Smooth muscle cell (in vitro differentiated cells): ENCODE measurements around the gene CLSTN2. TPM values are rescaled to one million over a fixed set of nuclear protein-coding genes. Genes with fewer than 3 reads are reported as not detected.
A peak's percentile ranks its signal among the peaks of the same experiment; 100 is the strongest.

Source experiments
- DNase-seq: peaks from one replicate; lab custom pipeline; 2025; ENCODE audit not compliant: unreplicated experiment; lab: John Stamatoyannopoulos, UW
- H2AFZ ChIP-seq: fragments of 200-600 bp; sonication (generic); 2 replicates; pipeline ENCODE4 v1.6.0; 2016; ENCODE audit warnings: antibody characterized with exemption, low read depth, mild to moderate bottlenecking
- H3F3A ChIP-seq: fragments of 200-600 bp; sonication (generic); 2 replicates; pipeline ENCODE4 v1.6.0; 2017; ENCODE audit warnings: antibody characterized with exemption, low read depth
- H3K27ac ChIP-seq: fragments of 200-600 bp; sonication (generic); 2 replicates; pipeline ENCODE4 v1.5.1; 2016; ENCODE audit warnings: low read depth, mild to moderate bottlenecking
- H3K27me3 ChIP-seq: fragments of 200-600 bp; sonication (generic); 2 replicates; pipeline ENCODE4 v1.6.1; 2016; ENCODE audit warnings: low read depth, mild to moderate bottlenecking
- H3K36me3 ChIP-seq: fragments of 200-600 bp; sonication (generic); 2 replicates; pipeline ENCODE4 v1.5.1; 2016; ENCODE audit warnings: low read depth
- H3K4me1 ChIP-seq: fragments of 200-600 bp; sonication (generic); 2 replicates; pipeline ENCODE4 v1.5.1; 2016; ENCODE audit warnings: low read depth
- H3K4me2 ChIP-seq: fragments of 200-600 bp; sonication (generic); 2 replicates; pipeline ENCODE4 v1.6.0; 2016; ENCODE audit warnings: mild to moderate bottlenecking
- H3K4me3 ChIP-seq: fragments of 200-600 bp; sonication (generic); 2 replicates; pipeline ENCODE4 v1.5.1; 2016; ENCODE audit warnings: mild to moderate bottlenecking
- H3K79me2 ChIP-seq: fragments of 200-600 bp; sonication (generic); 2 replicates; pipeline ENCODE4 v1.6.0; 2016; ENCODE audit warnings: low read depth, mild to moderate bottlenecking
- H3K9ac ChIP-seq: fragments of 200-600 bp; sonication (generic); 2 replicates; pipeline ENCODE4 v1.6.0; 2016; ENCODE audit warnings: low read depth
- H3K9me3 ChIP-seq: fragments of 200-600 bp; sonication (generic); replicated peaks from 2 replicates; pipeline ENCODE4 v1.5.1; 2016; ENCODE audit warnings: low read depth
- H4K20me1 ChIP-seq: fragments of 200-600 bp; sonication (generic); 2 replicates; pipeline ENCODE4 v1.6.0; 2016; ENCODE audit warnings: low read depth
- CTCF ChIP-seq: fragments of 200-600 bp; sonication (generic); IDR thresholded peaks from 2 replicates; pipeline ENCODE4 v1.5.1; 2017; ENCODE audit warnings: borderline replicate concordance, mild to moderate bottlenecking, antibody characterized with exemption; ENCODE audit not compliant: insufficient read depth, poor library complexity, severe bottlenecking
- WGBS: methylation state at CpG from one replicate; pipeline ENCODE4 v1.1.7; 2016; ENCODE audit warnings: low lambda C conversion rate; 5-methylcytosine and 5-hydroxymethylcytosine counted together
- polyA plus RNA-seq: library from polyadenylated mRNA; unstranded; fragments of >200 nt; fragmentation: Nextera tagmentation; extraction: Ambion mirVana; gene quantifications from 2 replicates; pipeline ENCODE4 v1.2.1, GENCODE V29; 2016
- total RNA-seq: library from RNA; depleted of rRNA; stranded (reverse); fragments of >200 nt; gene quantifications from 2 replicates; pipeline ENCODE4 v1.2.3, GENCODE V29; 2014

The CLSTN2 gene
- total and polyA plus RNA-seq, 2 experiments from 2014 or later: 0.91 to 1.5 TPM

- no peaks in the 10 kb centered on the region for H3F3A ChIP-seq
- DNase-seq: no peak
- H3K4me2 ChIP-seq: no peak overlapping the region
- no peaks in the 10 kb centered on the region for H3K36me3 ChIP-seq
- no peak overlapping the region for H3K27ac ChIP-seq
- H3K9ac ChIP-seq: no peak overlapping the region
- no peaks in the 10 kb centered on the region for H3K27me3 ChIP-seq
- H3K79me2 ChIP-seq: no peaks in the 10 kb centered on the region
- no peaks in the 10 kb centered on the region for H3K9me3 ChIP-seq
- no peaks in the 10 kb centered on the region for H4K20me1 ChIP-seq
- no peak overlapping the region for H2AFZ ChIP-seq
- TF ChIP-seq CTCF: peak; percentile 8
- no peak overlapping the region for H3K4me3 ChIP-seq
- H3K4me1 ChIP-seq: no peaks in the 10 kb centered on the region
- WGBS: 95% methylated on average over 1 of the region's 1 CpG
Observed at GRCh38 chr3:140377644-140378043, 442.7 kb downstream of the CLSTN2 start.

GRCh38 chr3:140378571-140379340 lies 443.8 kb downstream of the CLSTN2 start:
- DNase-seq: no peak
- Histone ChIP-seq H3K4me1 (no peaks in the 10 kb centered on the region), H3K36me3 (no peaks in the 10 kb centered on the region), H3K4me3 (no peak overlapping the region), H2AFZ (no peak overlapping the region), H3F3A (no peaks in the 10 kb centered on the region), H4K20me1 (no peaks in the 10 kb centered on the region), H3K27ac (no peak overlapping the region), H3K79me2 (no peaks in the 10 kb centered on the region), H3K9me3 (no peaks in the 10 kb centered on the region), H3K9ac (no peak overlapping the region), H3K4me2 (no peak overlapping the region), H3K27me3 (no peaks in the 10 kb centered on the region)
- 9% methylated on average over 3 of the region's 3 CpGs for WGBS
- no peak for TF ChIP-seq CTCF

- H4K20me1 ChIP-seq: no peaks in the 10 kb centered on the region
- H3K4me3 ChIP-seq: no peak overlapping the region
- no peaks in the 10 kb centered on the region for H3K4me1 ChIP-seq
- H3K9ac ChIP-seq: no peak overlapping the region
- no peak for TF ChIP-seq CTCF
- no peak overlapping the region for H3K4me2 ChIP-seq
- no peaks in the 10 kb centered on the region for H3F3A ChIP-seq
- WGBS: 76% methylated on average over 8 of the region's 8 CpGs
- H3K36me3 ChIP-seq: no peaks in the 10 kb centered on the region
- H3K27me3 ChIP-seq: no peaks in the 10 kb centered on the region
- H2AFZ ChIP-seq: no peak overlapping the region
- H3K79me2 ChIP-seq: no peaks in the 10 kb centered on the region
- H3K9me3 ChIP-seq: no peaks in the 10 kb centered on the region
- no peak overlapping the region for H3K27ac ChIP-seq
- no peak for DNase-seq
Observed at GRCh38 chr3:140384028-140384771, 449.2 kb downstream of the CLSTN2 start.

GRCh38 chr3:140384876-140385275 lies 449.9 kb downstream of the CLSTN2 start:
- Histone ChIP-seq H3K4me3 (no peak overlapping the region), H4K20me1 (no peaks in the 10 kb centered on the region), H2AFZ (no peak overlapping the region), H3K4me2 (no peak overlapping the region), H3K9me3 (no peaks in the 10 kb centered on the region), H3F3A (no peaks in the 10 kb centered on the region), H3K27ac (no peak overlapping the region), H3K9ac (no peak overlapping the region), H3K27me3 (no peaks in the 10 kb centered on the region), H3K4me1 (no peaks in the 10 kb centered on the region), H3K79me2 (no peaks in the 10 kb centered on the region), H3K36me3 (no peaks in the 10 kb centered on the region)
- WGBS: 90% methylated on average over 1 of the region's 1 CpG
- no peak for TF ChIP-seq CTCF
- DNase-seq: no peak
